Skeletal muscle tissue (tissue), 4 donors: ENCODE measurements around the gene POLK. TPM values are rescaled to one million over a fixed set of nuclear protein-coding genes. Genes with fewer than 3 reads are reported as not detected.
"Not testable (repeated sequence)": the region's sequence is repeated elsewhere in the genome, so short reads cannot be mapped to it uniquely, and the experiment has no call there.

Source experiments
- H3K27ac ChIP-seq: one replicate; pipeline ENCODE4 v1.7.0; 2013; ENCODE audit warnings: mild to moderate bottlenecking, low read depth, low read length, inconsistent platforms
- H3K27me3 ChIP-seq, 3 donors: one replicate each; pipeline ENCODE4 v1.7.0; 2013; ENCODE audit warnings: low read length in 3 of 3; ENCODE audit not compliant: control insufficient read depth in 3 of 3, insufficient read depth in 3 of 3
- H3K36me3 ChIP-seq, 3 donors: one replicate each; pipeline ENCODE4 v1.7.0; 2013; ENCODE audit warnings: low read length in 3 of 3; ENCODE audit not compliant: control insufficient read depth in 3 of 3, insufficient read depth in 3 of 3
- H3K4me1 ChIP-seq, 3 donors: one replicate each; pipeline ENCODE4 v1.7.0; 2013; ENCODE audit warnings: low read length in 3 of 3, mild to moderate bottlenecking in 3 of 3; ENCODE audit not compliant: control insufficient read depth in 3 of 3, insufficient read depth in 3 of 3
- H3K4me3 ChIP-seq, 3 donors: one replicate each; pipeline ENCODE4 v1.7.0; 2013; ENCODE audit warnings: low read length in 3 of 3
- H3K9ac ChIP-seq, 3 donors: one replicate each; pipeline ENCODE4 v1.7.0; 2013; ENCODE audit warnings: low read length in 3 of 3, mild to moderate bottlenecking in 3 of 3, moderate library complexity in 2 of 3, low read depth in 1 of 3
- H3K9me3 ChIP-seq, 3 donors: one replicate each; pipeline ENCODE4 v1.7.0; 2013; ENCODE audit warnings: low read length in 3 of 3; ENCODE audit not compliant: control insufficient read depth in 3 of 3
- total RNA-seq: library from RNA; depleted of rRNA; stranded (reverse); fragments of >200 nt; gene quantifications from one replicate; pipeline ENCODE4 v1.2.3, GENCODE V29; 2014
- donor health status: Osteomylitis.

Gene POLK
- total RNA-seq, 1 donor from 2014 or later, result 20.4 TPM

GRCh38 chr5:75553358-75553757, 41.7 kb downstream of the POLK start:
- Histone ChIP-seq H3K9ac (no peak overlapping the region), H3K4me3 (no peak overlapping the region), H3K4me1 (no peaks in the 10 kb centered on the region), H3K27ac (no peak overlapping the region), H3K36me3 (peaks cover 5 to 29% (median 21%) of the 10 kb centered on the region in 3 donors), H3K9me3 (no peaks in the 10 kb centered on the region), H3K27me3 (no peaks in the 10 kb centered on the region)

GRCh38 chr5:75558221-75558620, 46.5 kb downstream of the POLK start:
- no peak overlapping the region for H3K27ac ChIP-seq
- H3K9ac ChIP-seq, result no peak overlapping the region
- H3K9me3 ChIP-seq, result no peaks in the 10 kb centered on the region

GRCh38 chr5:75558981-75559632, 47.4 kb downstream of the POLK start:
- Histone ChIP-seq H3K4me3 (no peak overlapping the region), H3K27ac (no peak overlapping the region), H3K9me3 (no peaks in the 10 kb centered on the region), H3K36me3 (peaks cover 3 to 13% (median 7%) of the 10 kb centered on the region in 3 donors), H3K4me1 (no peaks in the 10 kb centered on the region), H3K9ac (no peak overlapping the region), H3K27me3 (no peaks in the 10 kb centered on the region)

More at GRCh38 chr5:75558221-75558620, 46.5 kb downstream of the POLK start:
- Histone ChIP-seq H3K4me1 (no peaks in the 10 kb centered on the region), H3K27me3 (no peaks in the 10 kb centered on the region), H3K36me3 (peaks cover 5 to 20% (median 12%) of the 10 kb centered on the region in 3 donors), H3K4me3 (no peak overlapping the region)

GRCh38 chr5:75560655-75561054, 49.0 kb downstream of the POLK start:
- not testable (repeated sequence) for H3K4me1 ChIP-seq, H3K27me3 ChIP-seq, H3K36me3 ChIP-seq, H3K4me3 ChIP-seq, H3K9ac ChIP-seq, H3K9me3 ChIP-seq, H3K27ac ChIP-seq

GRCh38 chr5:75565991-75566709, 54.5 kb downstream of the POLK start:
- not testable (repeated sequence) for H3K9ac ChIP-seq, H3K9me3 ChIP-seq, H3K27me3 ChIP-seq, H3K36me3 ChIP-seq
- H3K4me3 ChIP-seq, result peak overlapping the region in 1 of 3 donors; percentile 23
- peaks cover 5 to 10% (median 7%) of the 10 kb centered on the region in 3 donors for H3K4me1 ChIP-seq
- H3K27ac ChIP-seq, result peak overlapping the region; percentile 57

- Histone ChIP-seq H3K9ac (peak overlapping the region in 1 of 3 donors; percentile 14), H3K9me3 (no peaks in the 10 kb centered on the region), H3K4me1 (peaks cover 5 to 10% (median 7%) of the 10 kb centered on the region in 3 donors), H3K27ac (peak overlapping the region; percentile 57), H3K27me3 (no peaks in the 10 kb centered on the region), H3K36me3 (no peaks in the 10 kb centered on the region), H3K4me3 (peak overlapping the region in 1 of 3 donors; percentile 23)
Observed at GRCh38 chr5:75566710-75567309, 55.1 kb downstream of the POLK start.

- no peaks in the 10 kb centered on the region for H3K36me3 ChIP-seq
- no peaks in the 10 kb centered on the region for H3K27me3 ChIP-seq
- peaks cover 5 to 10% (median 7%) of the 10 kb centered on the region in 3 donors for H3K4me1 ChIP-seq
- no peak overlapping the region for H3K4me3 ChIP-seq
- H3K9me3 ChIP-seq, result no peaks in the 10 kb centered on the region
- H3K27ac ChIP-seq, result no peak overlapping the region
- no peak overlapping the region for H3K9ac ChIP-seq
Observed at GRCh38 chr5:75567710-75568109, 56.0 kb downstream of the POLK start.

- Histone ChIP-seq H3K4me1 (peaks cover 5 to 10% (median 7%) of the 10 kb centered on the region in 3 donors), H3K9ac (no peak overlapping the region), H3K27ac (no peak overlapping the region), H3K9me3 (no peaks in the 10 kb centered on the region), H3K27me3 (no peaks in the 10 kb centered on the region), H3K4me3 (no peak overlapping the region), H3K36me3 (no peaks in the 10 kb centered on the region)
Observed at GRCh38 chr5:75568202-75568601, 56.5 kb downstream of the POLK start.

- peaks cover 3 to 5% (median 3%) of the 10 kb centered on the region in 3 donors for H3K4me1 ChIP-seq
- no peak overlapping the region for H3K27ac ChIP-seq
- H3K9ac ChIP-seq, result no peak overlapping the region
- no peaks in the 10 kb centered on the region for H3K9me3 ChIP-seq
- no peak overlapping the region for H3K4me3 ChIP-seq
- H3K27me3 ChIP-seq, result no peaks in the 10 kb centered on the region
- peaks cover 2 to 4% (median 4%) of the 10 kb centered on the region in 3 donors for H3K36me3 ChIP-seq
Observed at GRCh38 chr5:75571547-75571946, 59.9 kb downstream of the POLK start.

GRCh38 chr5:75574791-75575190, 63.1 kb downstream of the POLK start:
- Histone ChIP-seq H3K4me1 (no peaks in the 10 kb centered on the region), H3K4me3 (no peak overlapping the region), H3K27me3 (no peaks in the 10 kb centered on the region), H3K9me3 (no peaks in the 10 kb centered on the region), H3K27ac (no peak overlapping the region), H3K9ac (no peak overlapping the region), H3K36me3 (peaks cover 4 to 9% (median 7%) of the 10 kb centered on the region in 3 donors)
